ENCODE data around the gene OR4F6. TPM values are rescaled to one million over a fixed set of nuclear protein-coding genes. Genes with fewer than 3 reads are reported as not detected.

Gene OR4F6
- total and polyA plus RNA-seq, 2 of the 13 experiments (the other 11 are each of a cell fraction or from before 2014, with no cell fraction given) = not detected

DNA sequence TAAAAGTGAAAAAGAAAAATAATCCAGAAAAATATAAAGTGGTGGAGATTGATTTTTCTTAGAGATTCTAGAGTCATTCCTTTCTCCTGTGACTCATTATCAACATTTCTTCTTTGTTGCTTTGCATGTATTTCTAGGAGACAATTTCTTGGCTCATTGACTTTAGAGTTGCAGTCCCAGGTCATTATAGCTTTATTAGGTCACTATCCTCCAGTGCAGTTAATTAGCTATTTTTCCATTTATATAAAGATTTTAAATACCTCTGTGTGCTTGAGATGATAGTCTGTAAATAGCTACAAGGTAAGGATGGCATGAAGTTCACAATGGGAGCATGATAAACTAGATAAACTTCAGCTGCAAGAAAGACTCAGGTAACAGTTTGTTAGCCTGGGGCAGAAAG is 8.6 kb downstream of the OR4F6 start, which contains the start of gene OR4F15:
Gene OR4F15, plus strand, starts transcription at position 301 of the 400 bp plus-strand sequence. CDS start 5,985 bp downstream, outside the sequence.
- H3K4me3 ChIP-seq (replicated peaks in 1 of 3; ENCODE audit: insufficient read depth in 1 of 3, low read depth in 2 of 3, low read length in 3 of 3) = no peak within 1 kb of the TSS
- FAIRE-seq (no peak), DNase-seq (ENCODE audit: low spot score) (no peak), ATAC-seq (no peak)
- no peaks in the 10 kb centered on the region for H4K20me1 ChIP-seq (ENCODE audit: insufficient read depth, low read length)
- H3K79me2 ChIP-seq (ENCODE audit: insufficient read depth, low read length) = no peaks in the 10 kb centered on the region
- H3K4me1 ChIP-seq (ENCODE audit: insufficient read depth, low read length) = no peaks in the 10 kb centered on the region
- no peak within 1 kb of the TSS for H3K9ac ChIP-seq (ENCODE audit: insufficient read depth, low read depth, low read length)
- no peaks in the 10 kb centered on the region for H3K27me3 ChIP-seq (ENCODE audit: control insufficient read depth in 1 of 2, insufficient read depth in 2 of 2, low read length in 2 of 2)
- H2AFZ ChIP-seq (ENCODE audit: low read length) = no peak within 1 kb of the TSS
- intact Hi-C loops (cut with micrococcal nuclease; ENCODE audit: unreplicated experiment) (no loop called here), in situ Hi-C loops (cut with HindIII; ENCODE audit: extremely low pct_ligation_motif_present, low pct_unique_long_range_greater_than_20kb) (no loop called here)
- no peak within 1 kb of the TSS for H3K4me2 ChIP-seq (ENCODE audit: low read depth, low read length)
- no peak within 1 kb of the TSS for H3K27ac ChIP-seq (ENCODE audit: extremely low read length, insufficient read depth, low read length)
- POLR2A ChIA-PET = no interaction called here
- H3K9me3 ChIP-seq (ENCODE audit: low read length) = no peaks in the 10 kb centered on the region
- BruUV-seq (replicated peaks) = no TSS peak
- no peaks in the 10 kb centered on the region for H3K36me3 ChIP-seq (replicated peaks in 1 of 2; ENCODE audit: control insufficient read depth in 1 of 2, insufficient read depth in 2 of 2, low read length in 2 of 2)
- CTCF ChIA-PET (ENCODE audit: low intra/inter-chr PET ratio, low total read pairs) = no interaction called here
- TF ChIP-seq RCOR2 (CRISPR knock-in tag; IDR thresholded peaks at IDR 0.05) (no peak), HNF4A (CRISPR knock-in tag; IDR thresholded peaks at IDR 0.05) (no peak), ZNF577 (CRISPR knock-in tag; IDR thresholded peaks at IDR 0.05; ENCODE audit: borderline replicate concordance, low read depth) (no peak), NONO (IDR thresholded peaks at IDR 0.05) (no peak), NONO (CRISPR knock-in tag; conservative IDR thresholded peaks at IDR 0.05) (no peak), ARNT (IDR thresholded peaks at IDR 0.05) (no peak), ZNF772 (CRISPR knock-in tag; IDR thresholded peaks at IDR 0.05) (no peak), ZNF773 (CRISPR knock-in tag; IDR thresholded peaks at IDR 0.05; ENCODE audit: borderline replicate concordance) (no peak), KDM5B (CRISPR knock-in tag; IDR thresholded peaks at IDR 0.05; ENCODE audit: borderline replicate concordance) (no peak), ZNF251 (CRISPR knock-in tag; IDR thresholded peaks at IDR 0.05) (no peak), NFYC (CRISPR knock-in tag; IDR thresholded peaks at IDR 0.05) (no peak), ZBTB21 (CRISPR knock-in tag; IDR thresholded peaks at IDR 0.05) (no peak), ZNF232 (CRISPR knock-in tag; IDR thresholded peaks at IDR 0.05; ENCODE audit: borderline replicate concordance) (no peak), MTF1 (CRISPR knock-in tag; IDR thresholded peaks at IDR 0.05) (no peak), ZFP90 (CRISPR knock-in tag; IDR thresholded peaks at IDR 0.05; ENCODE audit: borderline replicate concordance) (no peak), HOXA7 (CRISPR knock-in tag; IDR thresholded peaks at IDR 0.05) (no peak)
- TF ChIP-seq, protein P1, sequence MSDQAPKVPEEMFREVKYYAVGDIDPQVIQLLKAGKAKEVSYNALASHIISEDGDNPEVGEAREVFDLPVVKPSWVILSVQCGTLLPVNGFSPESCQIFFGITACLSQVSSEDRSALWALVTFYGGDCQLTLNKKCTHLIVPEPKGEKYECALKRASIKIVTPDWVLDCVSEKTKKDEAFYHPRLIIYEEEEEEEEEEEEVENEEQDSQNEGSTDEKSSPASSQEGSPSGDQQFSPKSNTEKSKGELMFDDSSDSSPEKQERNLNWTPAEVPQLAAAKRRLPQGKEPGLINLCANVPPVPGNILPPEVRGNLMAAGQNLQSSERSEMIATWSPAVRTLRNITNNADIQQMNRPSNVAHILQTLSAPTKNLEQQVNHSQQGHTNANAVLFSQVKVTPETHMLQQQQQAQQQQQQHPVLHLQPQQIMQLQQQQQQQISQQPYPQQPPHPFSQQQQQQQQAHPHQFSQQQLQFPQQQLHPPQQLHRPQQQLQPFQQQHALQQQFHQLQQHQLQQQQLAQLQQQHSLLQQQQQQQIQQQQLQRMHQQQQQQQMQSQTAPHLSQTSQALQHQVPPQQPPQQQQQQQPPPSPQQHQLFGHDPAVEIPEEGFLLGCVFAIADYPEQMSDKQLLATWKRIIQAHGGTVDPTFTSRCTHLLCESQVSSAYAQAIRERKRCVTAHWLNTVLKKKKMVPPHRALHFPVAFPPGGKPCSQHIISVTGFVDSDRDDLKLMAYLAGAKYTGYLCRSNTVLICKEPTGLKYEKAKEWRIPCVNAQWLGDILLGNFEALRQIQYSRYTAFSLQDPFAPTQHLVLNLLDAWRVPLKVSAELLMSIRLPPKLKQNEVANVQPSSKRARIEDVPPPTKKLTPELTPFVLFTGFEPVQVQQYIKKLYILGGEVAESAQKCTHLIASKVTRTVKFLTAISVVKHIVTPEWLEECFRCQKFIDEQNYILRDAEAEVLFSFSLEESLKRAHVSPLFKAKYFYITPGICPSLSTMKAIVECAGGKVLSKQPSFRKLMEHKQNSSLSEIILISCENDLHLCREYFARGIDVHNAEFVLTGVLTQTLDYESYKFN (CRISPR knock-in tag; conservative IDR thresholded peaks at IDR 0.05) = no peak
- TF ChIP-seq, protein P2, sequence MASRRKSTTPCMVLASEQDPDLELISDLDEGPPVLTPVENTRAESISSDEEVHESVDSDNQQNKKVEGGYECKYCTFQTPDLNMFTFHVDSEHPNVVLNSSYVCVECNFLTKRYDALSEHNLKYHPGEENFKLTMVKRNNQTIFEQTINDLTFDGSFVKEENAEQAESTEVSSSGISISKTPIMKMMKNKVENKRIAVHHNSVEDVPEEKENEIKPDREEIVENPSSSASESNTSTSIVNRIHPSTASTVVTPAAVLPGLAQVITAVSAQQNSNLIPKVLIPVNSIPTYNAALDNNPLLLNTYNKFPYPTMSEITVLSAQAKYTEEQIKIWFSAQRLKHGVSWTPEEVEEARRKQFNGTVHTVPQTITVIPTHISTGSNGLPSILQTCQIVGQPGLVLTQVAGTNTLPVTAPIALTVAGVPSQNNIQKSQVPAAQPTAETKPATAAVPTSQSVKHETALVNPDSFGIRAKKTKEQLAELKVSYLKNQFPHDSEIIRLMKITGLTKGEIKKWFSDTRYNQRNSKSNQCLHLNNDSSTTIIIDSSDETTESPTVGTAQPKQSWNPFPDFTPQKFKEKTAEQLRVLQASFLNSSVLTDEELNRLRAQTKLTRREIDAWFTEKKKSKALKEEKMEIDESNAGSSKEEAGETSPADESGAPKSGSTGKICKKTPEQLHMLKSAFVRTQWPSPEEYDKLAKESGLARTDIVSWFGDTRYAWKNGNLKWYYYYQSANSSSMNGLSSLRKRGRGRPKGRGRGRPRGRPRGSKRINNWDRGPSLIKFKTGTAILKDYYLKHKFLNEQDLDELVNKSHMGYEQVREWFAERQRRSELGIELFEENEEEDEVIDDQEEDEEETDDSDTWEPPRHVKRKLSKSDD (CRISPR knock-in tag; IDR thresholded peaks at IDR 0.05; ENCODE audit: low read depth) = no peak
- TF ChIP-seq, protein P3, sequence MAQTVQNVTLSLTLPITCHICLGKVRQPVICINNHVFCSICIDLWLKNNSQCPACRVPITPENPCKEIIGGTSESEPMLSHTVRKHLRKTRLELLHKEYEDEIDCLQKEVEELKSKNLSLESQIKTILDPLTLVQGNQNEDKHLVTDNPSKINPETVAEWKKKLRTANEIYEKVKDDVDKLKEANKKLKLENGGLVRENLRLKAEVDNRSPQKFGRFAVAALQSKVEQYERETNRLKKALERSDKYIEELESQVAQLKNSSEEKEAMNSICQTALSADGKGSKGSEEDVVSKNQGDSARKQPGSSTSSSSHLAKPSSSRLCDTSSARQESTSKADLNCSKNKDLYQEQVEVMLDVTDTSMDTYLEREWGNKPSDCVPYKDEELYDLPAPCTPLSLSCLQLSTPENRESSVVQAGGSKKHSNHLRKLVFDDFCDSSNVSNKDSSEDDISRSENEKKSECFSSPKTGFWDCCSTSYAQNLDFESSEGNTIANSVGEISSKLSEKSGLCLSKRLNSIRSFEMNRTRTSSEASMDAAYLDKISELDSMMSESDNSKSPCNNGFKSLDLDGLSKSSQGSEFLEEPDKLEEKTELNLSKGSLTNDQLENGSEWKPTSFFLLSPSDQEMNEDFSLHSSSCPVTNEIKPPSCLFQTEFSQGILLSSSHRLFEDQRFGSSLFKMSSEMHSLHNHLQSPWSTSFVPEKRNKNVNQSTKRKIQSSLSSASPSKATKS (CRISPR knock-in tag; IDR thresholded peaks at IDR 0.05) = no peak
